Stimulated activated naive CD8-positive, alpha-beta T cell treated with anti-CD3 and anti-CD28 coated beads, Interleukin-15, amount 100 ng/mL, for 72 hours (primary cell): Measurements from ENCODE around the gene SIPA1L3.
"Not testable (repeated sequence)": the region's sequence is repeated elsewhere in the genome, so short reads cannot be mapped to it uniquely, and the experiment has no call there.

Source experiments
- ATAC-seq: fragments of 150-1000 bp; cut with Tn5 transposase; 2 replicates; pipeline ENCODE4 v1.10.0; 2021; ENCODE audit warnings: mild to moderate bottlenecking, moderate library complexity
- DNase-seq, 2 donors: peaks; one replicate each; pipeline ENCODE4 v3.0.0; 2021 to 2022
- H3K27ac Mint-ChIP-seq, 2 donors: one replicate each; pipeline ENCODE4 v1.8.0; 2022; ENCODE audit warnings: mild to moderate bottlenecking in 2 of 2, mixed read lengths in 2 of 2, moderate library complexity in 2 of 2
- H3K27me3 Mint-ChIP-seq: one replicate; pipeline ENCODE4 v1.8.0; 2022; ENCODE audit warnings: mixed read lengths
- H3K4me1 Mint-ChIP-seq: one replicate; pipeline ENCODE4 v1.8.0; 2022; ENCODE audit warnings: mild to moderate bottlenecking, mixed read lengths
- H3K4me3 Mint-ChIP-seq, 2 donors: one replicate each; pipeline ENCODE4 v1.8.0; 2022; ENCODE audit warnings: mild to moderate bottlenecking in 2 of 2, mixed read lengths in 2 of 2, moderate library complexity in 1 of 2
- H3K9me3 Mint-ChIP-seq, 2 donors: one replicate each; pipeline ENCODE4 v1.8.0; 2022; ENCODE audit warnings: mixed read lengths in 2 of 2

The SIPA1L3 gene

GRCh38 chr19:38023671-38024541 lies 116.9 kb downstream of the SIPA1L3 start:
- no peaks in the 10 kb centered on the region for H3K4me1 Mint-ChIP-seq
- peak overlapping the region in 1 of 2 donors; percentile 86 for H3K27ac Mint-ChIP-seq
- no peaks in the 10 kb centered on the region for H3K9me3 Mint-ChIP-seq
- ATAC-seq (no peak), DNase-seq (no peak)
- H3K27me3 Mint-ChIP-seq, result no peaks in the 10 kb centered on the region
- no peak overlapping the region for H3K4me3 Mint-ChIP-seq

- H3K4me1 Mint-ChIP-seq, result no peaks in the 10 kb centered on the region
- H3K27me3 Mint-ChIP-seq, result no peaks in the 10 kb centered on the region
- no peak overlapping the region for H3K27ac Mint-ChIP-seq
- no peaks in the 10 kb centered on the region for H3K9me3 Mint-ChIP-seq
- no peak overlapping the region for H3K4me3 Mint-ChIP-seq
- ATAC-seq, result no peak
- DNase-seq, result no peak
Measured at GRCh38 chr19:38024992-38025908, 118.2 kb downstream of the SIPA1L3 start.

- Mint-ChIP-seq H3K27ac (no peak overlapping the region), H3K4me1 (no peaks in the 10 kb centered on the region), H3K9me3 (no peaks in the 10 kb centered on the region), H3K27me3 (no peaks in the 10 kb centered on the region), H3K4me3 (no peak overlapping the region)
- ATAC-seq (no peak), DNase-seq (no peak)
Measured at GRCh38 chr19:38025909-38026307, 118.9 kb downstream of the SIPA1L3 start.

GRCh38 chr19:38028913-38029510 lies 122.0 kb downstream of the SIPA1L3 start:
- Mint-ChIP-seq H3K4me1 (no peaks in the 10 kb centered on the region), H3K27ac (no peak overlapping the region), H3K9me3 (no peaks in the 10 kb centered on the region), H3K4me3 (no peak overlapping the region), H3K27me3 (no peaks in the 10 kb centered on the region)
- ATAC-seq (no peak), DNase-seq (no peak)

- H3K27ac Mint-ChIP-seq, DNase-seq, H3K27me3 Mint-ChIP-seq, H3K9me3 Mint-ChIP-seq, H3K4me3 Mint-ChIP-seq, H3K4me1 Mint-ChIP-seq, ATAC-seq: not testable (repeated sequence)
Measured at GRCh38 chr19:38030001-38030400, 123.0 kb downstream of the SIPA1L3 start.

- Mint-ChIP-seq H3K9me3 (no peaks in the 10 kb centered on the region), H3K4me3 (no peak overlapping the region), H3K27ac (no peak overlapping the region), H3K27me3 (no peaks in the 10 kb centered on the region), H3K4me1 (no peaks in the 10 kb centered on the region)
- DNase-seq (no peak), ATAC-seq (no peak)
Measured at GRCh38 chr19:38030686-38031422, 123.8 kb downstream of the SIPA1L3 start.

GRCh38 chr19:38031423-38031770 lies 124.4 kb downstream of the SIPA1L3 start:
- DNase-seq (no peak), ATAC-seq (no peak)
- Mint-ChIP-seq H3K9me3 (no peaks in the 10 kb centered on the region), H3K27me3 (no peaks in the 10 kb centered on the region), H3K4me1 (no peaks in the 10 kb centered on the region), H3K27ac (no peak overlapping the region), H3K4me3 (no peak overlapping the region)

- Mint-ChIP-seq H3K9me3 (no peaks in the 10 kb centered on the region), H3K4me3 (no peak overlapping the region), H3K27me3 (no peaks in the 10 kb centered on the region), H3K27ac (no peak overlapping the region), H3K4me1 (no peaks in the 10 kb centered on the region)
- ATAC-seq, result no peak
- DNase-seq, result no peak
Measured at GRCh38 chr19:38032151-38032550, 125.1 kb downstream of the SIPA1L3 start.

GRCh38 chr19:38032951-38033350 lies 125.9 kb downstream of the SIPA1L3 start:
- H3K4me1 Mint-ChIP-seq, result no peaks in the 10 kb centered on the region
- no peak overlapping the region for H3K4me3 Mint-ChIP-seq
- no peak overlapping the region for H3K27ac Mint-ChIP-seq

GRCh38 chr19:38033658-38034491 lies 126.9 kb downstream of the SIPA1L3 start:
- Mint-ChIP-seq H3K9me3 (no peaks in the 10 kb centered on the region), H3K4me1 (no peaks in the 10 kb centered on the region), H3K4me3 (no peak overlapping the region), H3K27ac (peak overlapping the region in 1 of 2 donors; percentile 15), H3K27me3 (no peaks in the 10 kb centered on the region)
- no peak for DNase-seq
- no peak for ATAC-seq

More at GRCh38 chr19:38032951-38033350, 125.9 kb downstream of the SIPA1L3 start:
- Mint-ChIP-seq H3K27me3 (no peaks in the 10 kb centered on the region), H3K9me3 (no peaks in the 10 kb centered on the region)
- ATAC-seq (no peak), DNase-seq (no peak)

GRCh38 chr19:38034492-38034860 lies 127.5 kb downstream of the SIPA1L3 start:
- H3K4me1 Mint-ChIP-seq, result no peaks in the 10 kb centered on the region
- no peak overlapping the region for H3K4me3 Mint-ChIP-seq
- ATAC-seq (no peak), DNase-seq (no peak)
- no peak overlapping the region for H3K27ac Mint-ChIP-seq
- no peaks in the 10 kb centered on the region for H3K9me3 Mint-ChIP-seq
- H3K27me3 Mint-ChIP-seq, result no peaks in the 10 kb centered on the region

GRCh38 chr19:38035515-38036495 lies 128.8 kb downstream of the SIPA1L3 start:
- Mint-ChIP-seq H3K27ac (peak overlapping the region in 1 of 2 donors; percentile 27), H3K27me3 (no peaks in the 10 kb centered on the region), H3K9me3 (no peaks in the 10 kb centered on the region), H3K4me1 (no peaks in the 10 kb centered on the region), H3K4me3 (no peak overlapping the region)
- no peak for DNase-seq
- ATAC-seq, result no peak

- ATAC-seq (no peak), DNase-seq (no peak)
- Mint-ChIP-seq H3K27me3 (no peaks in the 10 kb centered on the region), H3K4me1 (no peaks in the 10 kb centered on the region), H3K4me3 (no peak overlapping the region), H3K27ac (peak overlapping the region in 1 of 2 donors; percentile 64), H3K9me3 (no peaks in the 10 kb centered on the region)
Measured at GRCh38 chr19:38036707-38037611, 130.0 kb downstream of the SIPA1L3 start.
